WTC11 (cell line): ENCODE measurements around the gene AMN.

Experiments
- JUN ChIP-seq: sonication (generic); formaldehyde crosslinking; IDR thresholded peaks from 2 replicates; pipeline ENCODE4 v1.8.0; 2023; ENCODE audit warnings: mild to moderate bottlenecking, missing genetic modification reagents
- TP53 ChIP-seq: sonication (generic); formaldehyde crosslinking; IDR thresholded peaks from 2 replicates; pipeline ENCODE4 v1.8.1; 2023; ENCODE audit warnings: mild to moderate bottlenecking, missing genetic modification reagents
- ZNF138 ChIP-seq: sonication (generic); formaldehyde crosslinking; conservative IDR thresholded peaks from 2 replicates; pipeline ENCODE4 v1.8.1; 2022; ENCODE audit warnings: mild to moderate bottlenecking, moderate library complexity, missing genetic modification reagents
- TF ChIP-seq, protein P1 (sequence below): fragments of 200-600 bp; IDR thresholded peaks from 2 replicates; pipeline ENCODE4 v1.8.0; 2022; ENCODE audit warnings: antibody characterized with exemption
- TF ChIP-seq, protein P2 (sequence below): sonication (generic); formaldehyde crosslinking; IDR thresholded peaks from 2 replicates; pipeline ENCODE4 v1.8.1; 2022; ENCODE audit warnings: low read depth, mild to moderate bottlenecking, moderate library complexity, missing genetic modification reagents, borderline replicate concordance
- TF ChIP-seq, protein P3 (sequence below): sonication (generic); formaldehyde crosslinking; IDR thresholded peaks from 2 replicates; pipeline ENCODE4 v1.8.0; 2022; ENCODE audit warnings: mild to moderate bottlenecking, missing genetic modification reagents

DNA sequence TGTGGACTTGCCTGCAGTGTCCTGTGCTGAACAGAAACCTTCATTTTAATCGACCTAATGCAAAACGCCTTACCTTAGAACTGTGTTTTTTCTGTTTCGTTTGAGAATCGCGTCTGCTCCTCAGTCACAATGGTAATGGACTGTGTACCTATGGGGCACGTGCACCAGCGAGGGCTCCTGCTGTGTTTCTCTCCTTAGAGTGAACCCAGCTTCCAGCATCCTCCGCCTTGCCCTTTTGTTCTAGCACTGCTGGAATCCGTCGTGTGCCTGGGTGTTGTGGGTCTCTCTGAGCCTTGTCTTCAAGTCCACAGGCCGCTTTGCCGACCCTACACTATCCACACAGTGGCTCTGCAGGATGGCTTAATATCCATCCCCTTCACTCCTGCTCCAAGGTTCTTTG lies 3.6 kb downstream of the AMN start:
- TF ChIP-seq TP53 (CRISPR knock-in tag) = no peak
- TF ChIP-seq, protein P1, sequence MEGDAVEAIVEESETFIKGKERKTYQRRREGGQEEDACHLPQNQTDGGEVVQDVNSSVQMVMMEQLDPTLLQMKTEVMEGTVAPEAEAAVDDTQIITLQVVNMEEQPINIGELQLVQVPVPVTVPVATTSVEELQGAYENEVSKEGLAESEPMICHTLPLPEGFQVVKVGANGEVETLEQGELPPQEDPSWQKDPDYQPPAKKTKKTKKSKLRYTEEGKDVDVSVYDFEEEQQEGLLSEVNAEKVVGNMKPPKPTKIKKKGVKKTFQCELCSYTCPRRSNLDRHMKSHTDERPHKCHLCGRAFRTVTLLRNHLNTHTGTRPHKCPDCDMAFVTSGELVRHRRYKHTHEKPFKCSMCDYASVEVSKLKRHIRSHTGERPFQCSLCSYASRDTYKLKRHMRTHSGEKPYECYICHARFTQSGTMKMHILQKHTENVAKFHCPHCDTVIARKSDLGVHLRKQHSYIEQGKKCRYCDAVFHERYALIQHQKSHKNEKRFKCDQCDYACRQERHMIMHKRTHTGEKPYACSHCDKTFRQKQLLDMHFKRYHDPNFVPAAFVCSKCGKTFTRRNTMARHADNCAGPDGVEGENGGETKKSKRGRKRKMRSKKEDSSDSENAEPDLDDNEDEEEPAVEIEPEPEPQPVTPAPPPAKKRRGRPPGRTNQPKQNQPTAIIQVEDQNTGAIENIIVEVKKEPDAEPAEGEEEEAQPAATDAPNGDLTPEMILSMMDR = no peak
- TF ChIP-seq JUN (CRISPR knock-in tag) = no peak
- TF ChIP-seq, protein P2, sequence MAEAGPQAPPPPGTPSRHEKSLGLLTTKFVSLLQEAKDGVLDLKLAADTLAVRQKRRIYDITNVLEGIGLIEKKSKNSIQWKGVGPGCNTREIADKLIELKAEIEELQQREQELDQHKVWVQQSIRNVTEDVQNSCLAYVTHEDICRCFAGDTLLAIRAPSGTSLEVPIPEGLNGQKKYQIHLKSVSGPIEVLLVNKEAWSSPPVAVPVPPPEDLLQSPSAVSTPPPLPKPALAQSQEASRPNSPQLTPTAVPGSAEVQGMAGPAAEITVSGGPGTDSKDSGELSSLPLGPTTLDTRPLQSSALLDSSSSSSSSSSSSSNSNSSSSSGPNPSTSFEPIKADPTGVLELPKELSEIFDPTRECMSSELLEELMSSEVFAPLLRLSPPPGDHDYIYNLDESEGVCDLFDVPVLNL (CRISPR knock-in tag) = no peak
- TF ChIP-seq ZNF138 (CRISPR knock-in tag) = no peak
- TF ChIP-seq, protein P3, sequence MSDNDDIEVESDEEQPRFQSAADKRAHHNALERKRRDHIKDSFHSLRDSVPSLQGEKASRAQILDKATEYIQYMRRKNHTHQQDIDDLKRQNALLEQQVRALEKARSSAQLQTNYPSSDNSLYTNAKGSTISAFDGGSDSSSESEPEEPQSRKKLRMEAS (CRISPR knock-in tag) = no peak
